T-helper 1 cell treated with Interleukin-12 subunit alpha and Interleukin-12 subunit beta and Interleukin-4 antibody, amounts not matched to agents 30 ng/mL and 1 ng/mL, for 36 hours (primary cell): ENCODE data around the gene MMP15. TPM values are rescaled to one million over a fixed set of nuclear protein-coding genes. Genes with fewer than 3 reads are reported as not detected.
"Not testable (repeated sequence)": the region's sequence is repeated elsewhere in the genome, so short reads cannot be mapped to it uniquely, and the experiment has no call there.

Experiments
- intact Hi-C: fragments of 100-400 bp; cut with micrococcal nuclease; formaldehyde crosslinking; loops from one replicate; pipeline ENCODE4 v1.15.1; 2024
- total RNA-seq: library from RNA; stranded (reverse); gene quantifications from 2 replicates; pipeline ENCODE4 v1.2.3, GENCODE V29; 2022

The MMP15 gene
- total RNA-seq, 1 donor from 2014 or later, result 0.64 TPM

DNA sequence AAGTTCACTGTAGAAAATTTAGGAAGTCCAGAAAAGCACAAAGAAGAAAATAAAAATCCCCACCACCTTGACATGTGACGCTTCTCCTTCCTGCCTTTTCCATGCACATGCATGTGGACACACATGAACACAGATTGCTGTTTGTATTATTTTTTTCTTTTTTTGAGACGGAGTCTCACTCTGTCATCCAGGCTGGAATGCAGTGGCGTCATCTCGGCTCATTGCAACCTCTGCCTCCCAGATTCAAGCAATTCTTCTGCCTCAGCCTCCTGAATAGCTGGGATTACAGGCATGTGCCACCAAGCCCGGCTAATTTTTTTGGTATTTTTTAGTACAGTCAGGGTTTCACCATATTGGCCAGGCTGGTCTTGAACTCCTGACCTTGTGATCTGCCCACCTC, 55.1 kb downstream of the MMP15 start:
- intact Hi-C loops, result not testable (repeated sequence)

DNA sequence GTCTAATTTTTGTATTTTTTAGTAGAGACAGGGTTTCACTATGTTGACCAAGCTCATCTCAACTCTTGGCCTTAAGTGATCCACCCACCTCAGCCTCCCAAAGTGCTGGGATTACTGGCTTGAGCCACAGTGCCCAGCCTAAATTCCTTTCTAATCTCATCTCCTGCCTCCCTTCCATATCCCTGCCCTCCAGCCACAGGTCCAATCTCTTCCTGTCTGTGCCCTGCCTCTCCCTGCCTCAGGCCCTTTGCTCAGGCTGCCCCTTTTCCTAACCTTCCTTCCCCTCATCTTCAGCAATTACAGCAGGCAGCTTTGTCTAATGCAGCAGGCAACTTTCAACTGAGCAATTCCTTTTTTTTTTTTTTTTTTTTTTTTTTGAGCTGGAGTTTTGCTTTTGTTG, 56.8 kb downstream of the MMP15 start:
- intact Hi-C loops, result no loop called here

DNA sequence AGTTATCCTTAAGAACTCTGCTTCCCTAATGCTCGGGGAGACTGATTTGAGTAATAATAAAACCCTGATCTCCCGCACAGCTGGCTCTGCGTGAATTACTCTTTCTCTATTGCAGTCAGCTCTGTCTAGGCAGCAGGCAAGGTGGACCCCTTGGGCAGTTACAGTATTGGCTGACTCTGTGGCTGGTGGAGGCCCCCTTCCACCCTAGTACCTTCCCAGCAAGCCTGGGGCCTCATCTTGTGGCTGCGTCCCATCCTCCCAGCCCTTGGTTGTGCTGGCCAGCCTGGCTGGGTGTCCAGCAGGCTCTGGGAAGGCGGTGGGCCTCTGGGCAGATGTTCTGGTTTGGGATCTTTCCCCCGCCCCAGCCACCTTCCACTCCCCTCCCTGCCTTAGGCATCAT, 59.1 kb downstream of the MMP15 start:
- intact Hi-C loops, result no loop called here

DNA sequence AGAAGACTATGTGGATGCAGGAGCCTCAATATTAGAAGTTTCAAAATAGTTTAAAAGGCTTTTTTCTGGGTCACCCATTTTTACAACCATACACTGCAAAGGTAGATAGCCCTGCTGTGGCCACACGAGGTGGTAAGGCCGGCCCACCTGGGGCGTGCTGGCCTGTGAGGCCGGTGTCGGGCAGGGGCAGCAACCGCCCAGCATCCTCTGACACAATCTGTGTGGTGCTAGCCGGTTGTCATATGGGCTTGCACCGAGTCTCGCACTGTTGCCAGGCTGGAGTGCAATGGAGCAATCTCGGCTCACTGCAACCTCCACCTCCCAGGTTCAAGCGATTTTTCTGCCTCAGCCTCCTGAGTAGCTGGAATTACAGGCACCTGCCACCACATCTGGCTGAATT, 59.6 kb downstream of the MMP15 start:
- intact Hi-C loops, result no loop called here

DNA sequence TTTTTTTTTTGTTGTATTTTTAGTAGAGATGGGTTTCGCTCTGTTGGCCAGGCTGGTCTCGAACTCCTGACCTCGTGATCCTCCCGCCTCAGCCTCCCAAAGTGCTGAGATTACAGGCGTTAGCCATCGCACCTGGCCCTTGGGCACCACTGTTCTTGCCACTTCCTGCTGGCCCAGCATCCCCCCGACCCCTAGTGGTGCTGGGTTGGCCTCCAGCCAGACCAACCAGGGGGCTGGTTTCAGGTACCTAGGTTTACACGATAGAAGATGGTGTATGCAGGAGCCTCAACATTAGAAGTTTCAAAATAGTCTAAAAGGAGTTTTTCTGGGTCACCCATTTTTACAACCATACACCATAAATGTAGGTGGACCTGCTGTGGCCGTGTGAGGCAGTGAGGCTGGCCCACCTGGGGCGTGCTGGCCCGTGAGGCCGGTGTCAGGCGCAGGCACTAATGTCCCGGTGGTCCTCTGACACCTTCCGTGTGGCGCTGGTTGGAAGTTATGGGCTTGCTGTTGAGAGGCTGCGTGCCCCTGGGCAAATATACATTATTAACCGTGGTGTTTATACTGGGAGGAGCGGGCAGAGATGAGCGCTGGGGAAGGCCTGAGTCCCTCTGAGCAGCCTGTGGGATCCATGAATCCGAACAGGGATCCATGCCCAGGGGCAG, 60.2 kb downstream of the MMP15 start:
- intact Hi-C loops, result no loop called here

DNA sequence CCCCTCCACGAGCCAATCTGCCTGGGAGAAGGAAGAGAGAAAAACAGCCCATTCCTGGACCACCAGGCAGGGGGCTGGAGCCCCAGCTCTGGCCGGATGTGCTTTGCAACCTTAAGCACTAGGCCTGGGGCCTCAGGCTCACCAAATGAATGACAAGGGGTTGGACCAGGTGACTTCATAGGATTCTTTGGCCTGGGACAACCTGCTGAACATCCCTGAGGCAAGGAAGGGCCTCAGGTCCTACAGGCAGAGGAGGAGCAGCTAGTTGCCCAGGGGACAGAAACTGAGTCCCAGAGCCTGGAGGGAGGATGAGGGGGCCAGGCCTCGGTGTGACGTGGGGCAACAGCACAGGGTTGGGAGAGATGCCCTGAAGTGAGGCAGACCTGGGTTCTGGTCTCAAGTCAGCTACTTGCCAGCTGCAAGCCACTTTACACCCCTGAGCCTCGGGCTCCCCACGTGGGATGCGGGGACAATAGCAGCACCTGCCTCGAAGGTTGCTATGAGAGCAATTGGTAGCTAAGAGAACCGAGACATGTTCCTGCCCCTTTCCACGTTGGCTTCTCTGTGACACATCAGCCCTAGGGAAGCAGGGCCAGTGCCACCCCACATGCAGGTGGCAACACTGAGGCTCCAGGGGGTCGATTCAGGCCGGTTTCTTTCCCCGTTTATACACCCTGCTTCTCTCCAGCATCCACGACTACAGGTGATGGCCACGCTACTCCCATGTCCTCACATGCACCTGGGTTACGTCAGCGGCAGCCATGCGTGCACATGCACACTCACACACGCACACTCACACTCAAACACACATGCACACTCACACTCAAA, 61.0 kb downstream of the MMP15 start:
- intact Hi-C loops, result no loop called here

DNA sequence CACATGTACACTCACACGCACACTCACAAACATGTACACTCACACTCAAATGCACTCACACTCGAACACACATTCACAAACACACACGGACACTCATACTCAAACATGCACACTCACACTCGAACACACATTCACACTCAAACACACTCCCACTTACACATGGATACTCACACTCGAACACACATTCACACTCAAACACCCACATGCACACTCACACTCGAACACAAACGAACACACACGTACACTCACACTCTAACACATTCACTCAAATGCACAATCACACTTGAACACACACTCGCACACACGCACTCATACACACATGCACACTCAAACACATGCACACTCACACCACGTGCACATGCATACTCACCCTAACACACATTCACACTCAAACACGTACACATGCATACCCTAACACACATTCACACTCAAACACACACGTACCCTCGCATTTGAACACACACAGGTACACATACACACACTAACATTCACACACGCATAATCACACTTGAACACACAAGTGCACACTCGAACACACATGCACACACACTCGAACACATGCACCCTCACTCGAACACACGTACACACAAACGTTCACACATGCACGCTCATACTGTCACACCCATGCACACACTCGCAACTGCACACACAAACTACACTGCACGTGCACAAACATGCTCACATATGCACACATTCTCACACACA, 61.8 kb downstream of the MMP15 start:
- intact Hi-C loops, result no loop called here

DNA sequence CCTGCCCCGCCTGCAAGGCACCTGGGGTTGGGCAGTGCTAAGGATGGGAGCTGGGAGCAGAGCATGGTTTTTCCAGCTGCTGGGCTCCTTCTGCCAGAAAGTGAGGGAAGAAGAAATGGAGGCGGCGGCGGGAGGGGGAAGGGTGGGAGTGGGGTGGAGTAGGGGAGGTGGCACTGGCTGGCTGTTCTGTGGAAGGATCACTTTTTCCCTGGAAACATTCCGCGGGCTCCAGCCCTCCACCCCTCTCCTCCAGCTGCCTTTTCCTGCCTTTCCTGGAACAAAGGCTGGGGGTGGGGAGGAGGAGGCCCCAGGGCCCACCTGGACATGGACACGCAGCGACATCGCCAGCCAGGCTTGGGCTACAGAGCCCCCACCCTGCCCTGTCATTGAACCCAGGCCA, 62.5 kb downstream of the MMP15 start:
- intact Hi-C loops, result no loop called here

DNA sequence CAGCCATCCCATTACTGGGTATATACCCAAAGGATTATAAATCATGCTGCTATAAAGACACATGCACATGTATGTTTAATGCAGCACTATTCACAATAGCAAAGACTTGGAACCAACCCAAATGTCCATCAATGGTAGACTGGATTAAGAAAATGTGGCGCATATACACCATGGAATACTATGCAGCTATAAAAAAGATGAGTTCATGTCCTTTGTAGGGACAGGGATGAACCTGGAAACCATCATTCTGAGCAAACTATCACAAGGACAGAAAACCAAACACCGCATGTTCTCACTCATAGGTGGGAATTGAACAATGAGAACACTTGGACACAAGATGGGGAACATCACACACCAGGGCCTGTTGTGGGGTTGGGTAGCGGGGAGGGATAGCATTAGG, 64.8 kb downstream of the MMP15 start:
- intact Hi-C loops, result not testable (repeated sequence)

DNA sequence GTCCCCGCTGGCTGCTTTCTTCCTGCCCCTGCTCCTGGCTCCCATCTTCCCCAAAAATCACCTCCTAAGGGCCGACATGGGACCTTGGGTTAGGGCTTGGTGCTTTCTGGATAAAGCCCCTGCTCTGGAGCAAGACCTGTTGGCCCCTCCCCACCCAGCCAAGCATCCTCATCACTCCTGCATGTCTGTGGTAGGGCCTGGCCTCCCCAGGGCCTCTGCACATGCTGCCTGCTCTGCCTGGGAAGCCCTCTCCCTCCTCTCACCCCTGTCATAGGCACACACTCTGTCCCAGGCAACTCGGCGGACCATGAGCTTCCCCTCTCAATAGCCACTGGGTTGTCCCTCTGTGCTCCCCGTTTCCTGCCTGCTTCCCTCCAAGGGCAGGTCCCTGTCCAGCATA, 68.5 kb downstream of the MMP15 start:
- intact Hi-C loops, result no loop called here

DNA sequence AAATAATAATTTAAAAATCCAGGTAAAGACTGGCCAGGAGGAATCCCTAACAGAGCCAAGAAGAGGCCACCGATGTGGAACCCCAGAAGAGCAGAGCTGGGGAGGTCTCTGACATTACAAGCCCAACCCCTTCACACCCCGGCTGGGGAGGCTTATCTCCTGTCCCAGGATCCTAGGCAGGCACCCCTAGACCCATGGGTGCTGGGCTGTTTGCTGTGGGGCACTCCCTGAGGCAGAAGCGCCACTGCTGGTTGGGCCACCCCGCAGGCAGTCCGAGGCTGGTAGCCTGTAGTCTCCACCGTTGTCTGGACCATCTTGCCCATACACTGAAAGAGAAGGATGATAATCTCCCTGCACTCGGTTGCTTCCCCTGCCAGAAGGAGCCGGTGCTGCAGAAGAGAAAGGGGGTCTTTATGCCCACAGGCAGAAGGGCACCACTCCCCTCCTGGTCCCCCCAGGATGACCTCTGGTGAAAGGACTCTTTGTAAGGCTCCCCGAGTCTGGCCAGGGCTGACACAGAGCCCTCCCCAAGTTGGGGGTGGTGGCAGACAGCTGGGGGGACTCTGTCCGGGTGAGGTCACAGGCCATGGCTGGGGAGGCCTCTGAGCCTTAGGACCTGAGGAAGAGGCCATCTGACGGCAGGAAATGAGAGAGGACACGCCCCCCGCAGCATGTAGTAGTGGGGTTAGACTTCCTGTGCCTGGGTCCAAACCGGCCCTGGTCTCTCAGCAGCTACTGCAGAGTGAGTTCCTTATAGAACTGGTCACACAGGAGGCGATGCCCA, 69.4 kb downstream of the MMP15 start:
- intact Hi-C loops, result no loop called here

DNA sequence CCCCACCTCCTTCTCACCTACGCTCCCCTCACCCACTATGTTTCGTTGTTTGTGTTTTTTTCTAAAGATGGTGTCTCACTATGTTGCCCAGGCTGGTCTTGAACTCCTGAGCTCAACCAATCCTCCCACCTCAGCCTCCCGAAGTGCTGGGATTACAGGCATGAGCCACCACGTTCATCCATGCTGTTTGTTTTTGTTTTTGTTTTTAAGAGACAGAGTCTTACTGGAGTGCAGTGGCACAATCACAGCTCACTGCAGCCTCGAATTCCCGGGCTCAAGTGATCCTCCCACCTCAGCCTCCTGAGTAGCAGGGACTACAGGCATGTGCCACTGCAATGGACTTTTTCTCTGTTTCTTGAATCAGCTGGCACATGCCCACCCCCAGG, 70.0 kb downstream of the MMP15 start:
- intact Hi-C loops, result not testable (repeated sequence)

DNA sequence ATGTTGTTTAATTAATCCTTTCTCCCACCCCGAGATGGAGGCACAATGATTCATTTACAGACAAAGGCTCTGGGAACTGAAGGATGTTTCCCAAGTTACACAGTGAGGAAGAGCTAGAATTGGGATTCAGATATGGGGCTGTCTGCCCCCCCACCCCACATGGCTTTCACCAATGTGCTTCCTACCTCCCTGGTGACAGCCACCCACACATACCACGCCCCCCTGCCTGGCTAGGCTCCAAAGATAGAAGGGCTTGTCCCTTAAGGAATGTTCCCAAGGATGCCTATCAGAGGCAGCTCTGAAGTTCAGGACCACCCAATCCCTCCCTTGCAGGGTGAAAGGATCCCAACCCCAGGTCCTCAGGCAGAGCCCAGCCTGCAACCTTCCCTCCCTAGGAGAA, 70.7 kb downstream of the MMP15 start:
- intact Hi-C loops, result loop anchor here (2.0 kb wide), 1 partner anchor 31 kb away; no protein-coding TSS in a partner anchor

Other genes with a start within 250 kb of the MMP15 start
- not detected in 2 replicates for gene KIFC3, start 223.3 kb upstream of the MMP15 start, total RNA-seq
- not detected in 2 replicates for gene CNGB1, start 54.6 kb upstream of the MMP15 start, total RNA-seq
- gene ZNF319, start 25.1 kb upstream of the MMP15 start, total RNA-seq, result 16.8 and 17.8 TPM in 2 replicates
- gene USB1, start 24.3 kb upstream of the MMP15 start, total RNA-seq, result 57.1 and 59.6 TPM in 2 replicates
- 40.4 and 43.1 TPM in 2 replicates for gene CFAP20, start 103.6 kb downstream of the MMP15 start, total RNA-seq
- 70.4 and 73.3 TPM in 2 replicates for gene CSNK2A2, start 172.4 kb downstream of the MMP15 start, total RNA-seq